ENCODE results near the gene ZBED3. TPM values are rescaled to one million over a fixed set of nuclear protein-coding genes. Genes with fewer than 3 reads are reported as not detected.

Gene ZBED3
- total and polyA plus RNA-seq, 2 donors (not counting 1 experiment from before 2014, with no cell fraction given) = 0.30 to 1.2 TPM

GRCh38 chr5:77086368-77086688 lies 757 bp downstream of the ZBED3 start:
- Mint-ChIP-seq H3K27ac (peak overlapping the region; percentile 71), H3K27me3 (peaks cover 9% of the 10 kb centered on the region), H3K4me3 (peak overlapping the region; percentile 98), H3K4me1 (peaks cover 16% of the 10 kb centered on the region), H3K9me3 (ENCODE audit: insufficient read depth) (peaks cover 5% of the 10 kb centered on the region)
- peak overlapping the region; percentile 86 for H2AFZ ChIP-seq (ENCODE audit: insufficient read depth, low read depth, low read length, poor library complexity, severe bottlenecking)
- no peaks in the 10 kb centered on the region for H3K36me3 ChIP-seq (replicated peaks in 1 of 2; ENCODE audit: control extremely low read depth in 1 of 2, control insufficient read depth in 1 of 2, extremely low read depth in 1 of 2, insufficient read depth in 2 of 2, low read length in 1 of 2)
- peaks cover 0 to 2% (median 0%) of the 10 kb centered on the region in 4 experiments for H3K27me3 ChIP-seq (replicated peaks in 1 of 4; ENCODE audit: control extremely low read depth in 1 of 4, control insufficient read depth in 3 of 4, insufficient read depth in 4 of 4, low read length in 3 of 4)
- H3K4me2 ChIP-seq (replicated peaks; ENCODE audit: low read depth, low read length, poor library complexity, severe bottlenecking) = peak overlapping the region; percentile 82
- peaks cover 11 to 16% of the 10 kb centered on the region in 2 donors for H3K4me1 ChIP-seq (ENCODE audit: control insufficient read depth in 2 of 2, insufficient read depth in 2 of 2, low read length in 2 of 2)
- H3K9ac ChIP-seq (ENCODE audit: low read length) = peak overlapping the region; percentile 74
- ChIA-PET CTCF (interaction anchor here (0.8 to 3.9 kb wide), 2 partner anchors 9 to 56 kb away, joined by 3 to 17 read pairs; partner anchors contain the start of gene AGGF1), POLR2A (interaction anchor here (0.6 kb wide), 1 partner anchor 230 kb away, joined by 3 read pairs; no protein-coding TSS in a partner anchor)
- no peaks in the 10 kb centered on the region for H4K20me1 ChIP-seq (ENCODE audit: control insufficient read depth, insufficient read depth, low read length, poor library complexity, severe bottlenecking)
- peaks cover 0 to 2% (median 0%) of the 10 kb centered on the region in 3 donors for H3K9me3 ChIP-seq (ENCODE audit: control extremely low read depth in 1 of 3, control insufficient read depth in 2 of 3, insufficient read depth in 1 of 3, low read length in 2 of 3)
- H3K4me3 ChIP-seq (ENCODE audit: control extremely low read depth in 1 of 5, extremely low read depth in 1 of 5, insufficient read depth in 1 of 5, low read depth in 2 of 5, low read length in 4 of 5) = peak overlapping the region; percentile 61 to 75 (median 69)
- WGBS (ENCODE audit: insufficient coverage) = 0% methylated on average over 4 of the region's 6 CpGs
- no peak for DNase-seq
- H3K27ac ChIP-seq (ENCODE audit: low read length in 2 of 2) = peak overlapping the region in 1 of 2 donors; percentile 11
- intact Hi-C loops (cut with micrococcal nuclease) = loop anchor here (10.0 kb wide), 1 partner anchor 538 kb away; no protein-coding TSS in a partner anchor
- no peak for TF ChIP-seq EZH2 (IDR thresholded peaks at IDR 0.05; ENCODE audit: borderline replicate concordance, insufficient read depth, low read depth, low read length, poor library complexity, severe bottlenecking)
- no peak for TF ChIP-seq CTCF (IDR thresholded peaks at IDR 0.05)
- no peaks in the 10 kb centered on the region for H3K79me2 ChIP-seq (ENCODE audit: control insufficient read depth, insufficient read depth, low read length)
- no peak for ATAC-seq (ENCODE audit: low read depth)

- intact Hi-C loops (cut with micrococcal nuclease) = loop anchor here (10.0 kb wide), 1 partner anchor 542 kb away; no protein-coding TSS in a partner anchor
Measured at GRCh38 chr5:77083088-77083487, 4.0 kb downstream of the ZBED3 start.

More at GRCh38 chr5:77083088-77083487, 4.0 kb downstream of the ZBED3 start:
- Histone ChIP-seq H3K36me3 (replicated peaks in 1 of 2; ENCODE audit: control extremely low read depth in 1 of 2, control insufficient read depth in 1 of 2, extremely low read depth in 1 of 2, insufficient read depth in 2 of 2, low read length in 1 of 2) (no peaks in the 10 kb centered on the region), H3K9ac (ENCODE audit: low read length) (no peak overlapping the region), H3K9me3 (ENCODE audit: control extremely low read depth in 1 of 3, control insufficient read depth in 2 of 3, insufficient read depth in 1 of 3, low read length in 2 of 3) (peaks cover 0 to 2% (median 0%) of the 10 kb centered on the region in 3 donors), H4K20me1 (ENCODE audit: control insufficient read depth, insufficient read depth, low read length, poor library complexity, severe bottlenecking) (no peaks in the 10 kb centered on the region), H3K4me2 (replicated peaks; ENCODE audit: low read depth, low read length, poor library complexity, severe bottlenecking) (no peak overlapping the region), H2AFZ (ENCODE audit: insufficient read depth, low read depth, low read length, poor library complexity, severe bottlenecking) (no peak overlapping the region), H3K4me1 (ENCODE audit: control insufficient read depth in 2 of 2, insufficient read depth in 2 of 2, low read length in 2 of 2) (peaks cover 11 to 16% of the 10 kb centered on the region in 2 donors), H3K27me3 (replicated peaks in 1 of 4; ENCODE audit: control extremely low read depth in 1 of 4, control insufficient read depth in 3 of 4, insufficient read depth in 4 of 4, low read length in 3 of 4) (peaks cover 0 to 2% (median 0%) of the 10 kb centered on the region in 4 experiments), H3K79me2 (ENCODE audit: control insufficient read depth, insufficient read depth, low read length) (no peaks in the 10 kb centered on the region), H3K27ac (ENCODE audit: low read length in 2 of 2) (no peak overlapping the region), H3K4me3 (ENCODE audit: control extremely low read depth in 1 of 5, extremely low read depth in 1 of 5, insufficient read depth in 1 of 5, low read depth in 2 of 5, low read length in 4 of 5) (no peak overlapping the region)
- Mint-ChIP-seq H3K27me3 (peaks cover 5% of the 10 kb centered on the region), H3K27ac (no peak overlapping the region), H3K4me1 (peaks cover 15% of the 10 kb centered on the region), H3K9me3 (ENCODE audit: insufficient read depth) (peaks cover 5% of the 10 kb centered on the region), H3K4me3 (no peak overlapping the region)
- DNase-seq (no peak), ATAC-seq (ENCODE audit: low read depth) (no peak)
- ChIA-PET POLR2A (no interaction called here), CTCF (no interaction called here)
- 49% methylated on average over 2 of the region's 6 CpGs for WGBS (ENCODE audit: insufficient coverage)
- no peak for TF ChIP-seq EZH2 (IDR thresholded peaks at IDR 0.05; ENCODE audit: borderline replicate concordance, insufficient read depth, low read depth, low read length, poor library complexity, severe bottlenecking)
- TF ChIP-seq CTCF (IDR thresholded peaks at IDR 0.05) = no peak

Data from B cell (primary cell).